ENCODE data around the gene GRIPAP1. TPM values are rescaled to one million over a fixed set of nuclear protein-coding genes. Genes with fewer than 3 reads are reported as not detected.

The GRIPAP1 gene
- total and polyA plus RNA-seq, 2 of the 13 experiments (the other 11 are each of a cell fraction or from before 2014, with no cell fraction given): 16.1 to 22.6 TPM

DNA sequence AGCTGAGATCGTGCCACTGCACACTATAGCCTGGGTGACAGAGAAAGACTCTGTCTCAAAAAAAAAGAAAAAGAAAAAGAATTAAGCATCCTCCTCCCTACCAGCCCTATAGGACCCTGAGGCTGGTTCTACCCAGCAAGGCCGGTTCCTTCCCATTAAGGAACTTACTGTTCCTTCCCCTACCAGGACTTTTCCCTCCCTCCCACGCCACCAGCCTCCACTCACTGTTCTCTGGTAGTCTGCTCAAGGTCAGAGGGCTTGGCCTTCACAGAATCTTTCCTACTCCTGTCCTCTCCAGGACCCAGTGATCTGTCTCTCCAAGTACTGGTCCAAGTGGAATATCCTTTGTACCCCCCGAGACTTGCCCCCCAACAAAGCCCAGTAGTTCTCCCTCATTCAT lies 1.4 kb downstream of the GRIPAP1 start:
- POLR2A ChIA-PET: no interaction called here
- Histone ChIP-seq H3K79me2 (ENCODE audit: insufficient read depth, low read length) (peaks cover 7% of the 10 kb centered on the region), H3K4me1 (ENCODE audit: insufficient read depth, low read length) (peaks cover 18% of the 10 kb centered on the region), H3K4me3 (replicated peaks in 1 of 3; ENCODE audit: insufficient read depth in 1 of 3, low read depth in 2 of 3, low read length in 3 of 3) (no peak overlapping the region), H3K4me2 (ENCODE audit: low read depth, low read length) (peak overlapping the region; percentile 81), H4K20me1 (ENCODE audit: insufficient read depth, low read length) (no peaks in the 10 kb centered on the region), H3K9ac (ENCODE audit: insufficient read depth, low read depth, low read length) (no peak overlapping the region), H3K27me3 (ENCODE audit: control insufficient read depth in 1 of 2, insufficient read depth in 2 of 2, low read length in 2 of 2) (no peaks in the 10 kb centered on the region), H3K36me3 (replicated peaks in 1 of 2; ENCODE audit: control insufficient read depth in 1 of 2, insufficient read depth in 2 of 2, low read length in 2 of 2) (peaks cover 1 to 13% of the 10 kb centered on the region in 2 experiments; a peak in 2 of 5 replicates), H3K9me3 (ENCODE audit: low read length) (no peaks in the 10 kb centered on the region), H2AFZ (ENCODE audit: low read length) (no peak overlapping the region), H3K27ac (ENCODE audit: extremely low read length, insufficient read depth, low read length) (no peak overlapping the region)
- CTCF ChIA-PET (ENCODE audit: low intra/inter-chr PET ratio, low total read pairs): no interaction called here
- no peak for FAIRE-seq
- no TSS peak for BruUV-seq (replicated peaks)
- intact Hi-C loops (cut with micrococcal nuclease; ENCODE audit: unreplicated experiment): no loop called here
- WGBS (ENCODE audit: low lambda C conversion rate): 100% methylated on average over 4 of the region's 4 CpGs
- no peak for ATAC-seq
- in situ Hi-C loops (cut with HindIII; ENCODE audit: extremely low pct_ligation_motif_present, low pct_unique_long_range_greater_than_20kb): no loop called here
- no peak for DNase-seq (ENCODE audit: low spot score)
- TF ChIP-seq, protein P1, sequence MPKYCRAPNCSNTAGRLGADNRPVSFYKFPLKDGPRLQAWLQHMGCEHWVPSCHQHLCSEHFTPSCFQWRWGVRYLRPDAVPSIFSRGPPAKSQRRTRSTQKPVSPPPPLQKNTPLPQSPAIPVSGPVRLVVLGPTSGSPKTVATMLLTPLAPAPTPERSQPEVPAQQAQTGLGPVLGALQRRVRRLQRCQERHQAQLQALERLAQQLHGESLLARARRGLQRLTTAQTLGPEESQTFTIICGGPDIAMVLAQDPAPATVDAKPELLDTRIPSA (CRISPR knock-in tag; IDR thresholded peaks at IDR 0.05; ENCODE audit: borderline replicate concordance): no peak
- TF ChIP-seq, protein P2, sequence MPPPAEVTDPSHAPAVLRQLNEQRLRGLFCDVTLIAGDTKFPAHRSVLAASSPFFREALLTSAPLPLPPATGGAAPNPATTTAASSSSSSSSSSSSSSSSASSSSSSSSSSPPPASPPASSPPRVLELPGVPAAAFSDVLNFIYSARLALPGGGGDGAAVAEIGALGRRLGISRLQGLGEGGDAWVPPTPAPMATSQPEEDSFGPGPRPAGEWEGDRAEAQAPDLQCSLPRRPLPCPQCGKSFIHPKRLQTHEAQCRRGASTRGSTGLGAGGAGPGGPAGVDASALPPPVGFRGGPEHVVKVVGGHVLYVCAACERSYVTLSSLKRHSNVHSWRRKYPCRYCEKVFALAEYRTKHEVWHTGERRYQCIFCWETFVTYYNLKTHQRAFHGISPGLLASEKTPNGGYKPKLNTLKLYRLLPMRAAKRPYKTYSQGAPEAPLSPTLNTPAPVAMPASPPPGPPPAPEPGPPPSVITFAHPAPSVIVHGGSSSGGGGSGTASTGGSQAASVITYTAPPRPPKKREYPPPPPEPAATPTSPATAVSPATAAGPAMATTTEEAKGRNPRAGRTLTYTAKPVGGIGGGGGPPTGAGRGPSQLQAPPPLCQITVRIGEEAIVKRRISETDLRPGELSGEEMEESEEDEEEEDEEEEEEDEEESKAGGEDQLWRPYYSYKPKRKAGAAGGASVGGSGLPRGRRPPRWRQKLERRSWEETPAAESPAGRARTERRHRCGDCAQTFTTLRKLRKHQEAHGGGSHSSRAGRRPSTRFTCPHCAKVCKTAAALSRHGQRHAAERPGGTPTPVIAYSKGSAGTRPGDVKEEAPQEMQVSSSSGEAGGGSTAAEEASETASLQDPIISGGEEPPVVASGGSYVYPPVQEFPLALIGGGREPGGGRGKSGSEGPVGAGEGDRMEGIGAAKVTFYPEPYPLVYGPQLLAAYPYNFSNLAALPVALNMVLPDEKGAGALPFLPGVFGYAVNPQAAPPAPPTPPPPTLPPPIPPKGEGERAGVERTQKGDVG (CRISPR knock-in tag; IDR thresholded peaks at IDR 0.05; ENCODE audit: borderline replicate concordance): no peak
- TF ChIP-seq BRF2 (CRISPR knock-in tag; IDR thresholded peaks at IDR 0.05): no peak
- TF ChIP-seq RFX1 (IDR thresholded peaks at IDR 0.05): no peak
- no peak for TF ChIP-seq ZNF841 (CRISPR knock-in tag; IDR thresholded peaks at IDR 0.05; ENCODE audit: borderline replicate concordance)
- TF ChIP-seq MTA3 (CRISPR knock-in tag; IDR thresholded peaks at IDR 0.05): no peak
- TF ChIP-seq, protein P3, sequence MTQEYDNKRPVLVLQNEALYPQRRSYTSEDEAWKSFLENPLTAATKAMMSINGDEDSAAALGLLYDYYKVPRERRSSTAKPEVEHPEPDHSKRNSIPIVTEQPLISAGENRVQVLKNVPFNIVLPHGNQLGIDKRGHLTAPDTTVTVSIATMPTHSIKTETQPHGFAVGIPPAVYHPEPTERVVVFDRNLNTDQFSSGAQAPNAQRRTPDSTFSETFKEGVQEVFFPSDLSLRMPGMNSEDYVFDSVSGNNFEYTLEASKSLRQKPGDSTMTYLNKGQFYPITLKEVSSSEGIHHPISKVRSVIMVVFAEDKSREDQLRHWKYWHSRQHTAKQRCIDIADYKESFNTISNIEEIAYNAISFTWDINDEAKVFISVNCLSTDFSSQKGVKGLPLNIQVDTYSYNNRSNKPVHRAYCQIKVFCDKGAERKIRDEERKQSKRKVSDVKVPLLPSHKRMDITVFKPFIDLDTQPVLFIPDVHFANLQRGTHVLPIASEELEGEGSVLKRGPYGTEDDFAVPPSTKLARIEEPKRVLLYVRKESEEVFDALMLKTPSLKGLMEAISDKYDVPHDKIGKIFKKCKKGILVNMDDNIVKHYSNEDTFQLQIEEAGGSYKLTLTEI (CRISPR knock-in tag; conservative IDR thresholded peaks at IDR 0.05): no peak
- no peak for TF ChIP-seq NCOR1 (IDR thresholded peaks at IDR 0.05; ENCODE audit: borderline replicate concordance, low read length)
- TF ChIP-seq AKNA (CRISPR knock-in tag; IDR thresholded peaks at IDR 0.05; ENCODE audit: borderline replicate concordance): no peak
- TF ChIP-seq, protein P4, sequence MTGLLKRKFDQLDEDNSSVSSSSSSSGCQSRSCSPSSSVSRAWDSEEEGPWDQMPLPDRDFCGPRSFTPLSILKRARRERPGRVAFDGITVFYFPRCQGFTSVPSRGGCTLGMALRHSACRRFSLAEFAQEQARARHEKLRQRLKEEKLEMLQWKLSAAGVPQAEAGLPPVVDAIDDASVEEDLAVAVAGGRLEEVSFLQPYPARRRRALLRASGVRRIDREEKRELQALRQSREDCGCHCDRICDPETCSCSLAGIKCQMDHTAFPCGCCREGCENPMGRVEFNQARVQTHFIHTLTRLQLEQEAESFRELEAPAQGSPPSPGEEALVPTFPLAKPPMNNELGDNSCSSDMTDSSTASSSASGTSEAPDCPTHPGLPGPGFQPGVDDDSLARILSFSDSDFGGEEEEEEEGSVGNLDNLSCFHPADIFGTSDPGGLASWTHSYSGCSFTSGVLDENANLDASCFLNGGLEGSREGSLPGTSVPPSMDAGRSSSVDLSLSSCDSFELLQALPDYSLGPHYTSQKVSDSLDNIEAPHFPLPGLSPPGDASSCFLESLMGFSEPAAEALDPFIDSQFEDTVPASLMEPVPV (CRISPR knock-in tag; IDR thresholded peaks at IDR 0.05): no peak
